ENCODE data around the gene RCBTB2. TPM values are rescaled to one million over a fixed set of nuclear protein-coding genes. Genes with fewer than 3 reads are reported as not detected.
A peak's percentile ranks its signal among the peaks of the same experiment; 100 is the strongest.
"Not testable (repeated sequence)": the region's sequence is repeated elsewhere in the genome, so short reads cannot be mapped to it uniquely, and the experiment has no call there.

The RCBTB2 gene
- total RNA-seq, 4 donors from 2014 or later = 2.6 to 72.0 (median 9.5) TPM

GRCh38 chr13:48456546-48456945, 76.3 kb downstream of the RCBTB2 start:
- intact Hi-C loops (cut with DNase I; ENCODE audit: low total_unique reads) = no loop called here
- TF ChIP-seq POLR2A (IDR thresholded peaks at IDR 0.05) = no peak
- no peak for TF ChIP-seq CTCF (IDR thresholded peaks at IDR 0.05)
- no peaks in the 10 kb centered on the region for H3K9me3 ChIP-seq
- H3K4me1 ChIP-seq = no peaks in the 10 kb centered on the region
- no peak overlapping the region for H3K4me3 ChIP-seq
- no peaks in the 10 kb centered on the region for H3K36me3 ChIP-seq
- H3K27me3 ChIP-seq = no peaks in the 10 kb centered on the region
- DNase-seq = no peak
- no peak overlapping the region for H3K27ac ChIP-seq

DNA sequence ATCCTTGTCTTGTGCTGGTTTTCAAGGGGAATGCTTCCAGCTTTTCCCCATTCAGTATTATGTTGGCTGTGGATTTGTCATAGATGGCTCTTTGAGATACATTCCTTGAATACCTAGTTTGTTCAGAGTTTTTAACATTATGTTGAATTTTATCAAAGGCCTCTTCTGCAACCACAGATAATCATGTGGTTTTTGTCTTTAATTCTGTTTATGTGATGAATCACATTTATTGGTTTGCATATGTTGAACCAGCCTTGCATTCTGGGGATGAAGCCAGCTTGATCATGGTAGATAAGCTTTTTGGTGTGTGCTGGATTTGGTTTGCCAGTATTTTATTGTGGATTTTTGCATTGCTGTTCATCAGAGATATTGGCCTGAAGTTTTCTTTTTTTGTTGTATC, 81.7 kb downstream of the RCBTB2 start:
- H3K4me3 ChIP-seq; H3K9me3 ChIP-seq; H3K27ac ChIP-seq; DNase-seq; H3K36me3 ChIP-seq; H3K4me1 ChIP-seq; H3K27me3 ChIP-seq; intact Hi-C loops (cut with DNase I; ENCODE audit: low total_unique reads): not testable (repeated sequence)

DNA sequence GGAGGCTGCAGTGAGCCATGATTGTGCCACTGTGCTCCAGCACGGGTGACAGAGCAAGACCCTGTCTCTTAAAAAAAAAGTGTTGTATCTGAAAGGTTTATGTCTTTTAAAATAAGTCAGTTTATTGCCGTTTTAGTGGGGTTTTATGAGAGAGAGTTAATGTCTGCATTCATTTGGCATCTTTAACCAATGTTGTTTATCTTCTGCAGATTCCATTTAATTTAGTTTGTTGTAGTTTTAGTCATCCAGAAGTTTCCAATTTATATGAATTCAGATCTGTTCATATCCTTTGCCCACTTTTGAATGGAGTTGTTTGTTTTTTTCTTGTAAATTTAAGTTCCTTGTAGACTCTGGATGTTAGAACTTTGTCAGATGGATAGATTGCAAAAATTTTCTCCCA, 83.2 kb downstream of the RCBTB2 start:
- no peak for TF ChIP-seq CTCF (IDR thresholded peaks at IDR 0.05)
- TF ChIP-seq POLR2A (IDR thresholded peaks at IDR 0.05) = no peak
- Histone ChIP-seq H3K4me3 (no peak overlapping the region), H3K9me3 (no peaks in the 10 kb centered on the region), H3K27ac (peak overlapping the region in 1 of 2 donors; percentile 63), H3K36me3 (no peaks in the 10 kb centered on the region), H3K27me3 (no peaks in the 10 kb centered on the region), H3K4me1 (no peaks in the 10 kb centered on the region)
- DNase-seq = no peak
- intact Hi-C loops (cut with DNase I; ENCODE audit: low total_unique reads) = no loop called here

GRCh38 chr13:48448959-48449614, 83.8 kb downstream of the RCBTB2 start:
- Histone ChIP-seq H3K9me3 (no peaks in the 10 kb centered on the region), H3K36me3 (no peaks in the 10 kb centered on the region), H3K4me3 (no peak overlapping the region), H3K27me3 (no peaks in the 10 kb centered on the region), H3K4me1 (no peaks in the 10 kb centered on the region), H3K27ac (peak overlapping the region; percentile 12 to 63)
- no peak for DNase-seq
- TF ChIP-seq POLR2A (IDR thresholded peaks at IDR 0.05) (no peak), CTCF (IDR thresholded peaks at IDR 0.05) (no peak)
- intact Hi-C loops (cut with DNase I; ENCODE audit: low total_unique reads) = no loop called here

DNA sequence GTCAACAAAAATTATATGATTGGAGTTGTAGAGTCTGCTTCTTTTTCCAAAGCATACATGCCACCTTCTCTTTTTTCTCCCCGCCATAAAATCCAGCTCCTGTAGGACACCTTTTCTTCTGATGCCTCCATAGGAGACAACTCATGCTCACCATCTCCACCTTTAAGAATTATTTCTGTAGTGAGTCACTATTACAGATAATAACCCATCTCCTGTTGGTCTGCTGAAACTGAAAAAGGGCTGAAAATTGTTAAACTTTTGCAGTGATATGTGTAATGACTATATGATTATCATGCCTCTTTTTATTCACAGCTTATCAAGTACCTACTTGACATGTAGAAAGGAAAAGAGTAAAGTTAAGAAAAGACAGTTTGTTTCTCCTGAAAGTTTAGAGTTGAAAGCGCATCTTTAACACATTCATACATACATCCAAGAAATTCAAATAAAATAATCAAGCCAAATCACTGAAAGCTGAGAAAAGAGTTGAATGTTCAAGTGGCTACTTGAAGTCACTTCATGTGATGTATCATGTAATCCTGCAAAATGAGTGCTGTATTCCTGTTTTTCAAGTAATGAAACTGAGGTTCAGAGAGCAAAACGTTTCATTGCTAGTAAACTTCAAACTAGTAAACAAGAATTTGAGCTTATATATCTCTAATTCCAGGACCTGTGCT, 84.5 kb downstream of the RCBTB2 start:
- Histone ChIP-seq H3K36me3 (no peaks in the 10 kb centered on the region), H3K9me3 (no peaks in the 10 kb centered on the region), H3K4me1 (no peaks in the 10 kb centered on the region), H3K27ac (peak overlapping the region; percentile 12 to 63), H3K27me3 (no peaks in the 10 kb centered on the region), H3K4me3 (no peak overlapping the region)
- intact Hi-C loops (cut with DNase I; ENCODE audit: low total_unique reads) = no loop called here
- TF ChIP-seq CTCF (IDR thresholded peaks at IDR 0.05) = no peak
- TF ChIP-seq POLR2A (IDR thresholded peaks at IDR 0.05) = no peak
- DNase-seq = no peak
